Vagina (tissue), 2 donors: ENCODE measurements around the gene MEF2B. TPM values are rescaled to one million over a fixed set of nuclear protein-coding genes. Genes with fewer than 3 reads are reported as not detected.
A peak's percentile ranks its signal among the peaks of the same experiment; 100 is the strongest.

ENCODE experiments used
- DNase-seq, 2 donors: peaks; one replicate each; pipeline ENCODE4 v3.0.0-alpha.2; 2017; ENCODE audit errors: extremely low spot score in 2 of 2
- H3K27ac ChIP-seq: fragments of 200-600 bp; sonication (generic); one replicate; pipeline ENCODE4 v1.5.1; 2019
- H3K27me3 ChIP-seq: fragments of 200-600 bp; sonication (generic); one replicate; pipeline ENCODE4 v1.5.1; 2019
- H3K36me3 ChIP-seq, 2 donors: fragments of 200-600 bp; sonication (generic); one replicate each; pipeline ENCODE4 v1.5.1; 2017 to 2019
- H3K4me1 ChIP-seq: fragments of 200-600 bp; sonication (generic); one replicate; pipeline ENCODE4 v1.5.1; 2019
- H3K4me3 ChIP-seq, 2 donors: fragments of 200-600 bp; sonication (generic); 1 replicate in 1 of 2; 2 replicates in 1 of 2; pipeline ENCODE4 v1.5.1; 2016 to 2019
- H3K9me3 ChIP-seq: fragments of 200-600 bp; sonication (generic); one replicate; pipeline ENCODE4 v1.5.1; 2019
- CTCF ChIP-seq, 3 experiments: fragments of 450-650 bp in 2 of 3; fragments of 200-600 bp in 1 of 3; sonication (generic) in 1 of 3; IDR thresholded peaks; one replicate each; pipeline ENCODE4 v1.5.1; 2017 to 2019; ENCODE audit warnings: antibody characterized with exemption in 3 of 3, mild to moderate bottlenecking in 2 of 3, moderate library complexity in 2 of 3
- POLR2A ChIP-seq, 2 donors: fragments of 450-650 bp; IDR thresholded peaks; one replicate each; pipeline ENCODE4 v1.6.1; 2017; ENCODE audit warnings: antibody characterized with exemption in 2 of 2, mild to moderate bottlenecking in 2 of 2, moderate library complexity in 2 of 2
- POLR2AphosphoS5 ChIP-seq, 2 donors: sonication (generic); formaldehyde crosslinking; IDR thresholded peaks; one replicate each; pipeline ENCODE4 v1.9.0; 2017; ENCODE audit warnings: antibody characterized with exemption in 2 of 2, mild to moderate bottlenecking in 2 of 2, low read depth in 1 of 2; ENCODE audit not compliant: insufficient read depth in 1 of 2
- intact Hi-C: fragments of 100-400 bp; cut with DNase I; formaldehyde crosslinking; loops from one replicate; pipeline ENCODE4 v1.15.1; 2023
- total RNA-seq: library from RNA; depleted of rRNA; stranded (reverse); fragments of >200 nt; gene quantifications from one replicate; pipeline ENCODE4 v1.2.3, GENCODE V29; 2016

The MEF2B gene
- total RNA-seq, 1 donor from 2014 or later, result not detected

GRCh38 chr19:19113040-19113626 lies 56.9 kb downstream of the MEF2B start:
- TF ChIP-seq CTCF (IDR thresholded peaks at IDR 0.05), result no peak
- no peak for TF ChIP-seq POLR2AphosphoS5 (IDR thresholded peaks at IDR 0.05; ENCODE audit: insufficient read depth in 1 of 2, low read depth in 1 of 2)
- no peak for TF ChIP-seq POLR2A (IDR thresholded peaks at IDR 0.05)
- Histone ChIP-seq H3K27ac (peak overlapping the region; percentile 70), H3K4me1 (peaks cover 29% of the 10 kb centered on the region), H3K36me3 (no peaks in the 10 kb centered on the region), H3K27me3 (no peaks in the 10 kb centered on the region), H3K4me3 (no peak overlapping the region), H3K9me3 (no peaks in the 10 kb centered on the region)
- DNase-seq, result no peak
- intact Hi-C loops, result no loop called here

GRCh38 chr19:19111967-19112580 lies 58.0 kb downstream of the MEF2B start:
- H3K27me3 ChIP-seq, result no peaks in the 10 kb centered on the region
- H3K4me3 ChIP-seq, result no peak overlapping the region
- intact Hi-C loops, result no loop called here
- H3K9me3 ChIP-seq, result no peaks in the 10 kb centered on the region
- H3K36me3 ChIP-seq, result no peaks in the 10 kb centered on the region
- peak overlapping the region; percentile 70 for H3K27ac ChIP-seq
- TF ChIP-seq CTCF (IDR thresholded peaks at IDR 0.05) (no peak), POLR2AphosphoS5 (IDR thresholded peaks at IDR 0.05; ENCODE audit: insufficient read depth in 1 of 2, low read depth in 1 of 2) (no peak), POLR2A (IDR thresholded peaks at IDR 0.05) (no peak)
- peaks cover 38% of the 10 kb centered on the region for H3K4me1 ChIP-seq
- DNase-seq, result no peak

GRCh38 chr19:19111136-19111835 lies 58.8 kb downstream of the MEF2B start:
- no peak for TF ChIP-seq POLR2AphosphoS5 (IDR thresholded peaks at IDR 0.05; ENCODE audit: insufficient read depth in 1 of 2, low read depth in 1 of 2)
- TF ChIP-seq POLR2A (IDR thresholded peaks at IDR 0.05), result no peak
- H3K4me1 ChIP-seq, result peaks cover 45% of the 10 kb centered on the region
- no peaks in the 10 kb centered on the region for H3K9me3 ChIP-seq
- no peaks in the 10 kb centered on the region for H3K27me3 ChIP-seq
- DNase-seq, result no peak
- peak overlapping the region; percentile 57 for H3K27ac ChIP-seq
- intact Hi-C loops, result no loop called here
- no peak overlapping the region for H3K4me3 ChIP-seq
- no peaks in the 10 kb centered on the region for H3K36me3 ChIP-seq

- no peak overlapping the region for H3K4me3 ChIP-seq
- no peak for DNase-seq
- intact Hi-C loops, result no loop called here
- peak overlapping the region; percentile 57 for H3K27ac ChIP-seq
- TF ChIP-seq POLR2AphosphoS5 (IDR thresholded peaks at IDR 0.05; ENCODE audit: insufficient read depth in 1 of 2, low read depth in 1 of 2) (no peak), CTCF (IDR thresholded peaks at IDR 0.05) (peak in 1 of 3 experiments; percentile 10)
- no peaks in the 10 kb centered on the region for H3K36me3 ChIP-seq
- H3K9me3 ChIP-seq, result no peaks in the 10 kb centered on the region
- no peaks in the 10 kb centered on the region for H3K27me3 ChIP-seq
- peaks cover 50% of the 10 kb centered on the region for H3K4me1 ChIP-seq
These were observed 59.5 kb downstream of the MEF2B start for GRCh38 chr19:19110410-19111135.

- TF ChIP-seq POLR2AphosphoS5 (IDR thresholded peaks at IDR 0.05; ENCODE audit: insufficient read depth in 1 of 2, low read depth in 1 of 2) (no peak), POLR2A (IDR thresholded peaks at IDR 0.05) (no peak), CTCF (IDR thresholded peaks at IDR 0.05) (no peak)
- intact Hi-C loops, result no loop called here
- Histone ChIP-seq H3K36me3 (no peaks in the 10 kb centered on the region), H3K4me3 (no peak overlapping the region), H3K27ac (peak overlapping the region; percentile 57), H3K27me3 (no peaks in the 10 kb centered on the region), H3K4me1 (peaks cover 57% of the 10 kb centered on the region), H3K9me3 (no peaks in the 10 kb centered on the region)
- DNase-seq, result no peak
These were observed 60.5 kb downstream of the MEF2B start for GRCh38 chr19:19109601-19110000.
